GM21515 (cell line): ENCODE data around the gene PHLDB3.
"Not testable (repeated sequence)": the region's sequence is repeated elsewhere in the genome, so short reads cannot be mapped to it uniquely, and the experiment has no call there.

Source experiments
- ATAC-seq: cut with Tn5 transposase; IDR thresholded peaks from one replicate; pipeline ENCODE4 v1.9.1; 2021; ENCODE audit not compliant: unreplicated experiment

PHLDB3 gene

DNA sequence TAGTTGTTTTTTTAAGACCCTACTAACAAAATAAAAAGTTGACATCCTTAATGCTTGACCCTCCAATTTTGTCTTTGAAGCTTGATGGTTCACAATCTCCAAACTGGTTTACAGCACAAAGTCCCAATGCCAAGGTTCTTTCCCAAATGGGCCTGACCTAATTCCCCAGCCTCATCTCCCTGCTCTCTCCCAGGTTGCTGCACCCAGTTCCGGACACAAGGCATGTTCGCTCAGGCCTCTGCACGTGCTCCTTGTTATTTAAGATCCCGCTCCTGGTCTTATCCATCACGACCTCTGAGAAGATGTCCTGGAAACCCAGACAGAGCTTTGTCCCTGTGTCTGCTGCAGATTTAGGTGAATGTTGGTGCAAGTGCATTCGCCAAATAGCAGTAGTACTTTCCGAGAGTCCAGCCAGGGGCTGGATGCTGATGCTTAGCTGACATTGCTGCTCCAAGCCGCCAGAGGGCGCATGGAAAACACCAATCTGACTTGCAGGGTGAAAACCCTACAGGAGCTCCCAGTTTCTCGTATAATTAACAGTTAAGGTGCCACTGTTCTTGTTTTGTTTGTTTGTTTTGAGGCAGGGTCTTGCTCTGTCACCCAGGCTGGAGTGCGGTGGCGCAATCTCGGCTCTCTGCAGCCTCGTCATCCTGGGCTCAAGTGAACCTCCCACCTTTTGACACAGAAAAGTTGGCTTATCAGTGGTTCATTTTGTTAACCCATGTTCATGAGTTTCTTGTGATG, 57.6 kb downstream of the PHLDB3 start:
- no peak for ATAC-seq

DNA sequence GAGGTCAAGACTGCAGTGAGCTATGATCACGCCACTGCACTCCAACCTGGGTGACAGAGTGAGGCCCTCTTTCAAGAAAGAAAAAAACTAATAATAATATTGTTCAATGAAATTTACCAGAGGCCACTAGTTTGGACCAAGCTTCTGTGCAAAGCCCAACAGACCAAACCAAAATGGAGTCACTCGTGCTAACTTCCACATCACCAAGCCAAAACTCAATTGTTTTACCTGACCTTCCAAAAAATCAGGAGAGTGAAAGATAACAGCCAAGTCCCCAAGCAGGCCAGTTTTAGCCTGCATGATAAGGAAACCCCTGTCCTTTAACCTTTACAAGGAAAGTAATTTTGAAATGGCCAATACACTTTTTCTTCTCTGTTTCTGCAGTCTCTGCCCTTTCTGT, 59.1 kb downstream of the PHLDB3 start:
- ATAC-seq = no peak

DNA sequence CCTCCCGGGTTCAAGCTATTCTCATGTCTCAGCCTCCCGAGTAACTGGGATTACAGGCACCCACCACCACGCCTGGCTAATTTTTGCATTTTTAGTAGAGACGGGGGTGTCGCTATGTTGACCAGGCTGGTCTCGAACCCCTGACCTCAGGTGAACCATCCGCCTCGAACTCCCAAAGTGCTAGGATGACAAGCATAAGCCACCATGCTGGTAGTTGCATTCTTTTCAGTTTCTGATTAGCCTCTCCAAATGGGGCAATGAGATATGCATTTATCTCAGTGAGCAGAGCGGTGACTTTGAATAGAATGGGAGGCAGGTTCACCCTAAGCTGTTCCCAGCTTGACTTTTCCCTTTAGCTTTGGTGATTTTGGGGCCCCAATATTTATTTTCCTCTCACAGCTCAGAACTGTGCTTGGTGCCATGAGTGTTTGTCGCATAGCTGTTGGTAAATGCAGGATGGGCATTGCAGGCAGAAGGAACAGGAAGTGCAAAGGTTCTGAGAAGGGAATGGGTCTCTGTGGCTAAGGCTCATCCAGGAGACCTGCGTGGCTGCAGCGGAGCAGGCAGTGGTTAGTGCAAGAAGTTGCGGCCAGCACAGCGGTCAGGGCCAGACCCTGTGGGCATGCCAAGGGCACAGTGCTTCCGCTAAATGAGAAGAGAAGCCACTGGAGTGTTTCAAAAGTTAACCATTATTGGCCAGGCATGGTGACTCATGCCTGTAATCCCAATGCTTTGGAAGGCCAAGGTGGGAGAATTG, 59.8 kb downstream of the PHLDB3 start:
- no peak for ATAC-seq

DNA sequence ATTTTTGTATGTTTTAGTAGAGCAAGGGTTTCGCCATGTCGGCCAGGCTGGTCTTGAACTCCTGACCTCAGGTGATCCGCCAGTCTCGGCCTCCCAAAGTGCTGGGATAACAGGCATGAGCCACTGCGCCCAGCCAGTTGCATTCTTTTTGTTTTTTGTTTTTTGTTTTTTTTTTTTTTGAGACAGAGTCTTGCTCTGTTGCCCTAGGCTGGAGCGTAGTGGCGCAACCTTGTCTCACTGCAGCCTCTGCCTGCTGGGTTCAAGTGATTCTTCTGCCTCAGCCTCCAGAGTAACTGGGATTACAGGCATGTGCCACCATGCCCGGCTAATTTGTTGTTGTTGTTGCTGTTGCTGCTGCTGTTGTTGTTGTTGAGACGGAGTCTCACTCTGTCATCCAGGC, 60.5 kb downstream of the PHLDB3 start:
- not testable (repeated sequence) for ATAC-seq

DNA sequence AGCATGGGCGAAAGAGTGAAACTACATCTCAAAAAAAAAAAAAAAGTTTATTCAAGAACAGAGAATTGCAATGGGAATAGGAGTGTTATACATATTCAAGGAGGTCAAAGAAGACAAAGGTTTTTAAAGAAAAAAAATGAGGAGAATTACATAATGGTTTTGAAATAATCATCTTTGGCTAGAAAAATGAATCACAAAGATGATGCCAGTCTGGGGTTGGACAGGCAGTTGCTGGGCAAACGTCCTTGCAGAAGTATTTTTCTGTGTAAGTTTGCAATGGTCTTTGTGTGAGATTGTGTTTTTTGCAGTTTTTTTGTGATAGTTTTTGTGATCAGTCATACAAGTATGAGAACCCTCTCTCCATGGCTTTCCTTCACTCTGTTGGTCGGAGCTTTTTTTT, 62.8 kb downstream of the PHLDB3 start:
- ATAC-seq = no peak

DNA sequence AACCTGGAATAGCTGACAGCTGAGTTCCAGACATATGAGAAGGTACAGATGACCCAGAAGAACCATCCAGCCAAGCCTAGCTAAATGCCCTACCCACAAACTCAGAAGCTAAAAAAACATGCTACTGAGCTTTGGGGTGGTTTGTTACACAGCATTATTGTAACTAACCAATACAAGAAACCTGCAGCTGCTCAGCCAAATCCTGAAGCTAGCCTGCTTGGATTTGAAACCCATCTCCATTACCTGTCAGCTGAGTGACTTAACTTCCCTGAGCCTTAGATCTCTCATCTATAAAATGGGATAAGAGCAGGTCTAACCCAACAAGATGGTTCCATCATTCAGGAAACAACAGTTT, 64.9 kb downstream of the PHLDB3 start:
- no peak for ATAC-seq

DNA sequence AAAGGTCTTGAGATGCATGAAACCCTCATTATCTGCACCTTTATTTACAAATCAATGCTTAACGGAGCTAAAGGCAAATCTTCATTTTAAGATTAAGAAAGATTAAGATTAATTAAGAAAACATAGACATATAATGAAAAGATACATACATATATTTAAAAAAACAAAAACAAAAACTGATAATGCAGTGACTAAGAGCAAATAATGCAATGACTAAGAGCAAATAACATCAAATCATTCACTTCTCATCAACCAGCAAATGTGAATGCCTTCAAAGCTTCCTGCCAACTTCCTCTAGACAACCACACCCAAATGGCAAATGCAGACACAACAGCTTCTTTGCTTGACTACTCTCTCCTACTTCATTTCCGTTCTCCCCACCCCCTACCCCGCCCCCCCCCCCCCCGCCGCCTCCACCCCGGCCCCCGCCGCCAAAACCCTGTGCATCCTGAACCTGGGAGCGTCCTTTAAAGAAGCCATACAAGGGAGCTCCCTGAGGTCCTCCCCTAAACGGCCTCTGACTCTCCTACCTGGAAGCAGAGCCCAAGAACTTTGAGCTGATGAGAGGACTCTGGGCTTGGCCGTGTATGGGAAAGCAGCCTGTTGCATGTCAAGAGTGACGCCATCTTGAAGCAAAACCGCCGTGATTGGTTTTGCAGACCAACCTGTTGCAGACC, 65.4 kb downstream of the PHLDB3 start:
- no peak for ATAC-seq

DNA sequence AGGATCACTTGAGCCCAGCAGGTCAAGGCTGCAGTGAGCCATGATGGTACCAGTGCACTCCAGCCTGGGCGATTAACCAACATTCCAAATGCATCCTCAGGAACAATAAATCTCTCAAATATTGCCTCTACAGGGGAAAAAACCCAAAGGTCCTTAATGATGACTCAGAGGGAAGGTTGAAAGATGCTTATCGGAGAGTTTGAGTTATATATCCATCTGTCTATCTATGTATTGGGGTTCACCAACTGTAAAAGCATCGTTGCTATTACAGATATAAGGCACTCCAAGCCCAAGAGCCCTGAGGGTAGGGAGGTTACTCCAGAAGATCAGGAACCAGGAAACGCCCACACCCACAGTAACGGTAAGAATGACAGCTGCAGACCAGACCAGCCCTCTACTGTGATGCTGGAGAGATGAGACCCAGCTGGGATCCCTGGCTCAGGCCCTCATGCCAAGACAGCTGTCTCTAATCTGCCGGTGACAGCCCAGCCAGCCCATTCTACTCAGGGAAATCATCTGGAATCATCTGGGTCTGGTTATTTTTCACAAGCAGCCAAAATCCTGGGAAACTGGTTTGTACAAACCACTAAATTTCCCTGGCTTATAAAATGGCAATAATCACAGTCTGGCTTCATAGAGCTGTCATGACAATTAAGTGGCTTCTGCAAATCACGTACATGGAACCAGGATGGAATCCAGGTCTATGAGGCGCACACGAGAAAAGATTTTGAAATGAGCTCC, 66.1 kb downstream of the PHLDB3 start:
- no peak for ATAC-seq

DNA sequence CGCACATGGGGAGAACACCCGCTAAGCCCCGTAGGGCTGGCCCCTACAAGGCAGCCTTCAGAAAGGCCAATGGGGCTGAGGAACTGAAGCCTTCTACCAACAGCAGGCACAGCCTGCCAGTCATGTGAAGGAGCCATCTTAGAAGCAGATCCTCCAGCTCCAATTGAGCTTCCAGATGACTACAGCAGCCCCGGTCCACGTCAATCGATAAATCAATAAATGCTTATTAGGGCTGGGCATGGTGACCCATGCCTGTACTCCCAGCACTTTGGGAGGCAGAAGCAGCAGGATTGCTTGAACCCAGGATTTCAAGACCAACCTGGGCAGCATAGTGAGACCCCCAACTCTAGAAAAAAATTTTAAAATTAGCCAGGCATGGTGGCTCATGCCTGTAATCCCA, 66.8 kb downstream of the PHLDB3 start:
- no peak for ATAC-seq

DNA sequence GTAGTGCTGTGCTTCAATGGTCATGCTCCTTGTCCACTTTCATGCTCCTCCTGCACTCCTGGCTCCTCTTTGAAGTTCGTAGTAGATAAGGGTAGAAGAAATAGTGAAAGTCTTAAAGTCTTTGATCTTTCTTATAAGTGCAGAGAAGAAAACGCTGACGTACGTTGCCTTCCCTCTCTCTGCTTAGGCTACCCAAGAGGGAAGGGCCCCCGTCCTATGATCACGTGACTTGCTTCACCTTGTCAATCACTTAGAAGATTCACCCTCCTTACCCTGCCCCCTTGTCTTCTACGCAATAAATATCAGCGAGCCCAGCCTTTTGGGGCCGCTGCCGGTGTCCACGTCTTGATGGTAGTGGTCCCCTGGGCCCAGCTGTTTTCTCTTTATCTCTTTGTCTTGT, 67.3 kb downstream of the PHLDB3 start:
- ATAC-seq = not testable (repeated sequence)

DNA sequence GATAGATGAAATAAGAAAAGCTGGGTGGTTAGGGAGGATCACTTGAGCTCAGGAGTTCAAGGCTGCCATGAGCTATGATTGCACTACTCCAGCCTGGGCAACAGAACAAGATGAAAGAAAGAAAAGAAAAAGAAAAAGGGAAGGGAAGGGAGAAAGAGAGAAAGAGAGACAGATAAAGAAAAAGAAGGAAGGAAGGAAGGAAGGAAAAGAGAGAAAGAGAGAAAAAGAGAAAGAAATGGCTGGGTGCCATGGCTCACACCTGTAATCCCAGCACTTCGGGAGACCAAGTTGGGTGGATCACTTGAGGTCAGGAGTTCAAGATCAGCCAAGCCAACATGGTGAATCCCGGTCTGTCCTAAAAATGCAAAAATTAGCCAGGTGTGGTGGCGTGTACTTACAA, 68.8 kb downstream of the PHLDB3 start:
- ATAC-seq = no peak

DNA sequence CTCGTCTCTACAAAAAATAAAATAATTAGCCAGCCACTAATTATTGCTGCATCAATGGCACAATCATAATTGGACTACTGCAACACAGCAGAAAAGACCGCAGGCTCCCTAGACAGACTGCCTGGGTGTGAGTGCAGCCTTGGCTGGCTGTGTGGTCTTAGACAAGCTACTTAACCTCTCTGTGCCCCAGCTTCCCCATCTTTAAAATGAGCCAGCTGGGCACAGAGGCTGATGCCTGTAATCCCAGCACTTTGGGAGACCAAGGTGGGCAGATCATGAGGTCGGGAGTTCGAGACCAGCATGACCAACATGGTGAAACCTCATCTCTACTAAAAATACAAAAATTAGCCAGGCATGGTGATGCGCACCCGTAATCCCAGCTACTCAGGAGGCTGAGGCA, 70.9 kb downstream of the PHLDB3 start:
- no peak for ATAC-seq

DNA sequence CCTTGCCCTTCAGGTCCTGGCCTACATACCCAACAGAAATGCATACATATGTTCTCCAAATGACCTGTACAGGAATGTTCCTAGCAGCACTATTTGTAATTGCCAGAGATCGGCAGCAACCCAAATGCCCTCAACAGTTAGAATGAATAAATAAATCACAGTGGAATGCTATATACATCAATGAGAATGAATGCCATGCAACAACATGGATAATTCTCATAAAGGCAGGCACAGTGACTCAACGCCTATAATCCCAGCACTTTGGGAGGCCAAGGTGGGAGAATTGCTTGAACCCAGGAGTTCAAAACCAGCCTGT, 71.2 kb downstream of the PHLDB3 start:
- no peak for ATAC-seq

DNA sequence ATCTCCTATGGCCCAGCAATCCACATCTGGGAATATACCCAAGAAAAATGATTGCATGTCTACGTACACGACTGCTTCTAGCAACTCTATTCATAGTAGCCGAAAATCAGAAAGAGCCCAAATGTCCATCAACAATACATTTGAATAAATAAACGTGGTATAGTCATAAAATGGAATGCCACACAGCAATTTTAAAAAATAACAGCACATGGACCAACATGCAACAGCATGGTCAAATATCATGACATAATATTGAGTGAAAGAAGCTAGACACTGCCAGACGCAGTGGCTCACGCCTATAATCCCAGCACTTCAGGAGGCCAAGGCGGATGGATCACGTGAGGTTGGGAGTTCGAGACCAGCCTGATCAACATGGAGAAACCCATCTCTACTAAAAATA, 73.6 kb downstream of the PHLDB3 start:
- ATAC-seq = no peak

DNA sequence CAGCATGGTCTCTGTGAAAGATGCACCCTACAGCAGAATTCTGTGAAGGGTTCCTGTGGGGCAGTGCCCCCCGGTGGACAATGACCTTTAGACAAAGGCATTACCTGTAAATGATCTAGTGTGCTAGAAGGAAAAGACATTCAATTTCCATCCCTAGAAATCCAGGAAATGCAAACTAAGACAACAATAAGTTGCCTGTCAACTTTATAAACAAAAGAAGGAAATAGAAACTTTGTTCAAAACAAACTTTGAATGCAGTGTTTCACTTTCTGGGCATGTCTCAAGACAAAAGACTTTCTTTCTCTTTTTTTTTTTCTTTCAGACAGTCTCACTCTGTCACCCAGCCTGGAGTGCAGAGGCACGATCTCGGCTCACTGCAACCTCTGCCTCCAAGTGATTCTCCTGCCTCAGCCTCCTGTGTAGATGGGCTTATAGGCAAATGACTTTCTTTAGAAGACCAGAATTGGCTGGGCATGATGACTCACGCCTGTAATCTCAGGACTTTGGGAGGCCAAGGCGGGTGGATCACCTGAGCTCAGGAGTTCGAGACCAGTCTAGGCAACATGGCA, 74.3 kb downstream of the PHLDB3 start:
- ATAC-seq = peak; percentile 49

DNA sequence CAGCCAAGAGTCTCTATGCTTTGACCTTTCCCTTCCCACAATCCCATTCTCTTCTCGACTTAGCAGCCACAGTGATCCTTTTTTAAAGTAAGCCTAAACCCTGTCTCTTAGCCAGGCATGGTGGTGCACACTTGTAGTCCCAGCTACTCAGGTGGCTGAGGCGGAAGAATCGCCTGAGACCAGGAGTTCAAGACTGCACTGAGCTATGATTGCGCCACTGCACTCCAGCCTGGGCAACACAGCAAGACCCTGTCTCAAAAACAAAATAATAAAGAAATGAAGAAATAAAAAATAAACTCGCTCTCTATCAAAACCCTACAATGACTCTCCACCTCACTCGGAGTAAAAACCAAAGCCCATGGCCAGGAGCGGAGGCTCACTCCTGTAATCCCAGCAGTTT, 75.2 kb downstream of the PHLDB3 start:
- ATAC-seq = no peak

DNA sequence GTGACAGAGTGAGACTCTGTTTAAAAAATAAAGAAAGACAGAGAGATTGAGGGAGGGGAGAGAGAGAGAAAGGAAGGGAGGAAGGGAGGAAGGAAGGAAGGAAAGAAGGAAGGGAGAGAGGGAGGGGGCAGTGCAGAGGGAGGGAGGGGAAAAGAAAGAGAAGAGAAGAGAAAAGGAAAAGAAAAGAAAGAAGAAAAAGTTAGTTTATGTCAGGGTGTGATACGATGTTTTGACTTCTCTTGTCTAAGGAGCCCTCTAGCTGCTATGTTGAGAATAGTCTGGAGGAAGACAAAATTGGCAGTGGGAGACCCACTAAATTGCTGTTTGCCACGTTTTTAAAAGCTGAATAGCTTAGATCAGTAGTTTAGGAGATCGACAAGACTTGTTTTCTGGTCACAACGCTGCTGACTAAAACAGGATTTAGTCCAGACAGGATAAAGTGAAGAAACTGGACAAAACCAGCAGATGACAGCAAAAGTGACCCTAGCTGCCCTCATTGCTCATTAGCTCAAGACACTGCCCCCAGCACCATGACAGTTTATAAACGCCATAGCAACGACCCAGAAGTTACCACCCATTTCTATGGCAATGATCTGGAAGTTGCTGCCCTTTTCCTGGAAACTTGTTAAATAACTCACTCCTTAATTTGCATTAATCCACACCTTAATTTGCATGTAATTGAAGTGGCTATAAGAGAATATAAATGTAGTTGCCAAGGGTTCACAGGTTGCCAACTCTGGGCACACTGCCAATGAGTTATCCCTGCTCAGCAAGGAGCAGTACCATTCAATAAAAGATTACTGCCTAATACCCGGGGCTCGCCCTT, 78.8 kb downstream of the PHLDB3 start:
- no peak for ATAC-seq
